ENCODE data around the gene UBA7. TPM values are rescaled to one million over a fixed set of nuclear protein-coding genes. Genes with fewer than 3 reads are reported as not detected.
A peak's percentile ranks its signal among the peaks of the same experiment; 100 is the strongest.

UBA7 gene, protein sequence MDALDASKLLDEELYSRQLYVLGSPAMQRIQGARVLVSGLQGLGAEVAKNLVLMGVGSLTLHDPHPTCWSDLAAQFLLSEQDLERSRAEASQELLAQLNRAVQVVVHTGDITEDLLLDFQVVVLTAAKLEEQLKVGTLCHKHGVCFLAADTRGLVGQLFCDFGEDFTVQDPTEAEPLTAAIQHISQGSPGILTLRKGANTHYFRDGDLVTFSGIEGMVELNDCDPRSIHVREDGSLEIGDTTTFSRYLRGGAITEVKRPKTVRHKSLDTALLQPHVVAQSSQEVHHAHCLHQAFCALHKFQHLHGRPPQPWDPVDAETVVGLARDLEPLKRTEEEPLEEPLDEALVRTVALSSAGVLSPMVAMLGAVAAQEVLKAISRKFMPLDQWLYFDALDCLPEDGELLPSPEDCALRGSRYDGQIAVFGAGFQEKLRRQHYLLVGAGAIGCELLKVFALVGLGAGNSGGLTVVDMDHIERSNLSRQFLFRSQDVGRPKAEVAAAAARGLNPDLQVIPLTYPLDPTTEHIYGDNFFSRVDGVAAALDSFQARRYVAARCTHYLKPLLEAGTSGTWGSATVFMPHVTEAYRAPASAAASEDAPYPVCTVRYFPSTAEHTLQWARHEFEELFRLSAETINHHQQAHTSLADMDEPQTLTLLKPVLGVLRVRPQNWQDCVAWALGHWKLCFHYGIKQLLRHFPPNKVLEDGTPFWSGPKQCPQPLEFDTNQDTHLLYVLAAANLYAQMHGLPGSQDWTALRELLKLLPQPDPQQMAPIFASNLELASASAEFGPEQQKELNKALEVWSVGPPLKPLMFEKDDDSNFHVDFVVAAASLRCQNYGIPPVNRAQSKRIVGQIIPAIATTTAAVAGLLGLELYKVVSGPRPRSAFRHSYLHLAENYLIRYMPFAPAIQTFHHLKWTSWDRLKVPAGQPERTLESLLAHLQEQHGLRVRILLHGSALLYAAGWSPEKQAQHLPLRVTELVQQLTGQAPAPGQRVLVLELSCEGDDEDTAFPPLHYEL
- total RNA-seq, result 10 to 100 TPM; 93.5 to 97.7 TPM

DNA sequence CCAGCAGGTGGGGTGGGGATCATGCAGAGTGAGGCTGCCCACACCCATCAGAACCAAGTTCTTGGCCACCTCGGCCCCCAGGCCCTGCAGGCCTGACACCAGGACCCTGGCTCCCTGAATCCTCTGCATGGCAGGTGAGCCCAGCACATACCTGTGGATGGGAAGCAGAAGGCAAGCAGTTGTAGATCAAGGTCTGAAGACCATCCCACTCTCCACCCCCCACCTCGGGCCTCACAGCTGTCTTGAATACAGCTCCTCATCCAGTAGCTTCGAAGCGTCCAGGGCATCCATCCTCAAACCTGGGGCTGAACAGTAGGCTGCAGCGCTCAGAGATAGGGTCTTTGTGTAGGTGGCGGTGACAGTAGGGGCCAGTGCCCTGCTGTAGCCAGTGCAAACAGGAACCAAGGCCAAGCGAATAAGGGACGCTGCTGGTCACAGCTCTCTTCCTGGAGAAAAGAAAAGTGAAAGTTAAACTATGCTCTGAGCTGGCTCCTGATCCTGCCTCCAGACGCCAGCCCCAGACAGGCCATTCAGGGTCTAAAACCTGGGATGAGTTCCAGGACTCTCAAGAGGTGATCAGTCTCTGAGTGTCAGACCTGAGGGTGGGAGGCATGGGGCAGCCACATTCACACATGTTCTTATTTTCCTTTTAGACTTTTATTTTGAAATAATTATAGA is at the start of gene UBA7:
UBA7 (minus strand) TSS at position 457 of the 678 bp plus-strand sequence; CDS start at position 291, 166 bp downstream.
- H3K9me3 Mint-ChIP-seq, result no peaks in the 10 kb centered on the region
- peak within 1 kb of the TSS; percentile 90 for H3K27ac Mint-ChIP-seq
- CTCF ChIA-PET, result interaction anchor here (0.6 to 2.3 kb wide), 6 partner anchors 8 to 141 kb away, joined by 3 to 21 read pairs (median 7); partner anchors contain the start of gene INKA1
- H3K4me1 Mint-ChIP-seq (ENCODE audit: low read depth), result peaks cover 18% of the 10 kb centered on the region
- peak within 1 kb of the TSS; percentile 96 for H3K4me3 Mint-ChIP-seq
- intact Hi-C loops (cut with micrococcal nuclease), result loop anchor here (1.0 kb wide), 2 partner anchors 10 to 27 kb away; partner anchors contain the start of genes INKA1 and IP6K1
- DNase-seq, result peak; percentile 55
- H3K27me3 Mint-ChIP-seq (ENCODE audit: low read depth), result no peaks in the 10 kb centered on the region
- peaks cover 3% of the 10 kb centered on the region for H3K36me3 Mint-ChIP-seq (ENCODE audit: low read depth)

DNA sequence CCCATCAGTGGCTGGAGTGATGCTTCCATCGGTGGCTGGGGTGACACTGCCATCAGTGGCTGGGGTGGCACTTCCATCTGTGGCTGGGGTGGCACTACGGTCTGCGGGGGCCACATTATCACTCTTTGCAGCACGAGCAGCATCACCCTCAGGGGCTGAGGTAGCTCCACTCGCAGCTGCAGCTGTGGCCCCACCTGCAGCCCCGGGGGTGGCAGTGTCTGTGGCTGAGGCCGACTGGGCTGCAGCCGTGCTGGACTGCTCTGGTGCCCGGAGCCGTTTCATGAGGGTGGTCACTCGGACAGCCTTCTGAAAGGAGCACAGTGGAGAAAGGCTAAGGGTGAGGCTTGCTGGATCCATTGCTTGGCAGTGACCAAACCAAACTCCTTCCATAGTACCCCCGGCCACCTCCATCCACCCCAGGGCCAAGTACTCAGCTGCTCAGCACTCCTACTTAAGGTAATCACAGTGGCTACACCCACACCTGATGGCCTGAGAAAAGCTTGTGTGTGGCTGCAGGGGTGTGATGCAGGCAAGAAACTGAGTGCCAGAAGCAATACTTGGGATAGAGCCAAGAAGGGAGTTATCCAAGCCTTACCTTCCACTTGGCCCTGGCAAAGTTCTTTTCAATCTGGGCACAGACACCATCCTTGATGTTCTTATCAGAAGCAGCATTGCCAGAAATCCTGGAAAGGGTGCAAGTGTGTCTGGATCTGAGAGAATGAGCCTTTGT is 46.0 kb upstream of the UBA7 start:
- H3K27me3 Mint-ChIP-seq (ENCODE audit: low read depth), result peaks cover 3% of the 10 kb centered on the region
- H3K9me3 Mint-ChIP-seq, result no peaks in the 10 kb centered on the region
- no peak overlapping the region for H3K27ac Mint-ChIP-seq
- H3K36me3 Mint-ChIP-seq (ENCODE audit: low read depth), result no peaks in the 10 kb centered on the region
- CTCF ChIA-PET, result interaction anchor here (1.4 kb wide), 1 partner anchor 20 kb away, joined by 4 read pairs; no protein-coding TSS in a partner anchor
- no peak overlapping the region for H3K4me3 Mint-ChIP-seq
- intact Hi-C loops (cut with micrococcal nuclease), result no loop called here
- DNase-seq, result no peak
- peaks cover 11% of the 10 kb centered on the region for H3K4me1 Mint-ChIP-seq (ENCODE audit: low read depth)

DNA sequence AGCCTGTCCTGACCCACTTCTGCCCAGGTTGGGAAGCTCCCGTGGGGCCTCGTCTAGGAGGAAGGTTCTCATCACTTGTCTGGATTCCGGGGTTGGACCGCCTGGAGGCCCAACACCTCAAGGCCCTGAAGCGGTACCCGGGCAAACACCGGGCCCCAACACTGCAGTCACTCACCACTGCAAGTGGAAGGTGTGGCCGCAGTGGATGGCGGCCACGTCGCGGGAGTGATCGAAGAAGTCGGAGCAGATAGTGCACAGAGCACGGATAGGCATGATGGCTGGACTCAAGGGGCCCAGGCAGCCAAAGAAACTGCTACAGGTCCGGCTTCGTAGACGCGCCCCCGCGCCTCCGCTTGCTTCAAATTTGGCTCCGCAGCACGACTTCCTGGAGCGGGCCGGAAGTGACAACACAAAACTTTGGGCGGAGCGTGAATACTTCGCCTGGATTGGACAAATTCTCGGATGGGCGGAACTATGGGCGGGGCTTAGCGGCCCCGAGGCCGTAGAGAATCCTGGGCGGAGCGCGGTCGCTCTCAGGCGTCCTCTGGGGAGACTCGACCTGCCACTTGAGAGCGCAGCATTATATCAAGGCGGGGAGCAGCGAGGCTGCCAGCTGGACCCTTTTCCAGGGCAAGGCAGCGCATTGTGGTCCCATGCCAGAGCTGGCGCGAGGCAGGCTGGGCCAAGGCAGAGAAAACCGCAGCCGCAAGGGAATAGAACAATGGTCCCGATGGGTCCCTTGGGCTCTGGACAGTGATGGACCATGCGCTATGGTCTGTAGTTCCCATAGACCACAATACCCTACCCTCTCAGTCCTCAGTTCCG is 42.6 kb upstream of the UBA7 start, which contains the start of gene TRAIP:
TRAIP (minus strand) TSS at position 384 of the 825 bp plus-strand sequence; CDS start at position 273, 111 bp downstream.
- Mint-ChIP-seq H3K27ac (peak within 1 kb of the TSS; percentile 65), H3K9me3 (no peaks in the 10 kb centered on the region), H3K36me3 (ENCODE audit: low read depth) (peaks cover 1% of the 10 kb centered on the region), H3K4me1 (ENCODE audit: low read depth) (peaks cover 13% of the 10 kb centered on the region), H3K27me3 (ENCODE audit: low read depth) (no peaks in the 10 kb centered on the region), H3K4me3 (peak within 1 kb of the TSS; percentile 94)
- CTCF ChIA-PET, result interaction anchor here (1.1 to 1.9 kb wide), 3 partner anchors 17 to 73 kb away, joined by 3 to 9 read pairs (median 4); partner anchors contain the start of gene MON1A
- intact Hi-C loops (cut with micrococcal nuclease), result loop anchor here (1.0 kb wide), 3 partner anchors 48 to 84 kb away; partner anchors contain the start of genes MON1A and RBM6
- DNase-seq, result peak; percentile 97

DNA sequence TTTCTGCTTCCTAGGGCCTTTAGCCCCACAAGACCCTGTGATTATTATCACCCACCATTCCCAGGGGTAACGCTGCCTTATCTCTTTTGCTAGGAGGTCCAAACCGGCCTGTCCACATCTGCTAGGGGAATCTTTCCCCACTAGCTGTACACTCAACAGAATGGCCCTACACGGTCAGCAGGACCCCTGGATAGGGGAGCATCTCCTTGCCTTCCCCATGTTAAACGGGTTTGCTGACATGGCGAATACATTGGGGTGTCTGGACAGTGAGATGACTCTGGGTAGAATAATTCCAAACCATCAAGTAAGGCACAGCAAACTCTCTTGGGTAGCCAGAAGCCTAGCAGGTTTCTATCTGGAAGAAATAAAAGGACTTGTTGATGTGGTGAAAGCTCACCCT is 41.9 kb upstream of the UBA7 start:
- Mint-ChIP-seq H3K36me3 (ENCODE audit: low read depth) (peaks cover 1% of the 10 kb centered on the region), H3K4me1 (ENCODE audit: low read depth) (peaks cover 13% of the 10 kb centered on the region), H3K9me3 (no peaks in the 10 kb centered on the region), H3K27me3 (ENCODE audit: low read depth) (no peaks in the 10 kb centered on the region), H3K27ac (no peak overlapping the region), H3K4me3 (peak overlapping the region; percentile 94)
- intact Hi-C loops (cut with micrococcal nuclease), result loop anchor here (1.0 kb wide), 2 partner anchors 74 to 85 kb away; partner anchors contain the start of genes MON1A and RBM6
- no peak for DNase-seq
- CTCF ChIA-PET, result interaction anchor here (0.6 to 1.9 kb wide), 4 partner anchors 16 to 759 kb away, joined by 3 to 9 read pairs (median 4); partner anchors contain the start of gene MON1A

DNA sequence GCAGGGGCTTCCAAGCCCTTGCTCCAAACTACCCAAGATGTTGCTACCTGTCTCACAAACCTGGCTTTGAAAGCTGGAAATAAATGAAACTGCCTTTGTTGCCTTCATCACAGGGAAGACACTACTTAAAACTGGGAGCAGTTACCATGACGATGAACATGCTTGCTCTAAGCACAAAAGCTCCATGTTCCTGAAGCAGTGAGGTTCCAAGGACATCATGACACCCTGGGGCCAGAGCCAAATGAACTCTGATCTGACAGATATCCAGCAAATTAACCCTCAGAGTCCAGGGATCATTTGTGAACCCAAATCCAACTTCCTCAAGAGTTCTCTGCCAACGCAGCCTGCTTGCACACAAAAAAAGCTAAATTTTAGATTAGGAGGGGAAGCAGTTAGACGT is 31.9 kb upstream of the UBA7 start:
- no peak overlapping the region for H3K4me3 Mint-ChIP-seq
- H3K27me3 Mint-ChIP-seq (ENCODE audit: low read depth), result no peaks in the 10 kb centered on the region
- no peak for DNase-seq
- CTCF ChIA-PET, result interaction anchor here (2.5 kb wide), 1 partner anchor 43 kb away, joined by 9 read pairs; the partner anchor contains the start of gene INKA1
- H3K36me3 Mint-ChIP-seq (ENCODE audit: low read depth), result peaks cover 16% of the 10 kb centered on the region
- H3K4me1 Mint-ChIP-seq (ENCODE audit: low read depth), result no peaks in the 10 kb centered on the region
- no peaks in the 10 kb centered on the region for H3K9me3 Mint-ChIP-seq
- intact Hi-C loops (cut with micrococcal nuclease), result no loop called here
- H3K27ac Mint-ChIP-seq, result no peak overlapping the region

DNA sequence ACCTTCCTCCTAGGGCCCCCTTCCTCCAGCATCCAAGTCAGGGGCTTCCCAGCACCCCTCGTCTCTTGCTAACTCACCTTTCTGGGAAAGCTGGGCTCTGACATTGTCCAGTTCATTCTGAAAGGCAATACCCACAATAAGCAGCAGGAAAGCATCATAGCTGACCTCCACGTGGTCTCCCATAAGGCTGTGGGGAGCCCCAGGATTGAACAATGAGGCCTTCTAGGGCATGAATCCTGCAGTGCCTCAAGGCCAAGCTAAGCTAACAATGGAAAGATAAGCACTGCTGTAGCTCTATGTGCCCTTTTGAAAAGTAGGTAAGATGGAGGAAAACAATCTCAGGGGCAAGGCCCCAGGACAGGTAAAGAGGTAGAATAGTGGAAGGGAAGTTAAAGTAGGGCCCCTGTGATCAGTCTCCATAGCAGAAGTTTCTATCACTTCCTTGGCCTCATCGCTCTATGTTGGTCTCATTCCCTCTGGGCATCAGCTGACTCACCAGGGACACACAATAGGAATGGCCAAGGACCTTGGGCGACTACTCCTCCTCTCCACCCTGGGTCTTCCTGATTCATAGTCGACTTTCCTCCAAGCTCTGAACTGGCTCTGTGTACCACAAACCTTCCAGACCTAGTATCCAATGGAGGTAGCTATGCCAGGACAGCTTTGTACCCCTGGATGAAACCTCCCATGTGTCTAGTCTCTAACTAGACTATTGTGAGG is 30.9 kb upstream of the UBA7 start:
- DNase-seq, result no peak
- no peak overlapping the region for H3K4me3 Mint-ChIP-seq
- H3K4me1 Mint-ChIP-seq (ENCODE audit: low read depth), result no peaks in the 10 kb centered on the region
- CTCF ChIA-PET, result interaction anchor here (0.6 to 2.5 kb wide), 2 partner anchors 42 to 149 kb away, joined by 3 to 9 read pairs; partner anchors contain the start of gene INKA1
- intact Hi-C loops (cut with micrococcal nuclease), result no loop called here
- H3K9me3 Mint-ChIP-seq, result no peaks in the 10 kb centered on the region
- H3K36me3 Mint-ChIP-seq (ENCODE audit: low read depth), result peaks cover 16% of the 10 kb centered on the region
- no peak overlapping the region for H3K27ac Mint-ChIP-seq
- no peaks in the 10 kb centered on the region for H3K27me3 Mint-ChIP-seq (ENCODE audit: low read depth)

DNA sequence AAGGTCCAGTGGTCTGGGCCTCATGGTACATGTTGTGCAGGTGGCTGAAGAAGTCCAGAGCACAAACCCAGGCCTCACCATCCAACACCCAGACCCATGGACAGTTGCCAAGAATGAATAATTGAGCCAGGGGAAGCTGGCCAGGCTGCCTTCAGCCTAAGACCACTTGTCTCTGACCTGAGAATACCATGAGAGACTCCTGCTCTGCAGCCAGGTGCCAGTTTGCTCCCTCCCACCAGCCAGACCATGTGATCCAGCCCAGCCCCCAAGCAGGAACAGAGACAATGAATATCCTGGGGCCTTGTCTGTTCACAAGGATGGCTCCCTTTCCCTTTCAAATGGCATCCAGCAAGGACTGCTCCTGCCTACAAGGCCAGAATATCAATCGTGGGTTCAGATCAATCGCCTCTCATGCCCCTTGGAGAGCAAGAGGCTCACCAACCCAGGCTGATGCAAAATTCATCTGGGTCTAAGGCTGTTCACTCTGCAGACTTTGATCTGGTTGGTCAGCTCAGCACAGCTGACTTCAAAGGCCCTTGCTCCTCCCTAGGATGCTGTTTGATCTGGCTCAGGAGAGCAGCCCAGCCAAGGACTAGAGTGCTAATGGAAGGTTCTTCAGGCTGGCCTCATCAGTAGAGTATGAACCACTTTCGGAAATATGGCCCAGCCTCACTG is 29.2 kb upstream of the UBA7 start:
- Mint-ChIP-seq H3K27ac (no peak overlapping the region), H3K36me3 (ENCODE audit: low read depth) (peaks cover 20% of the 10 kb centered on the region), H3K9me3 (no peaks in the 10 kb centered on the region), H3K4me3 (no peak overlapping the region), H3K4me1 (ENCODE audit: low read depth) (no peaks in the 10 kb centered on the region), H3K27me3 (ENCODE audit: low read depth) (no peaks in the 10 kb centered on the region)
- DNase-seq, result no peak
- intact Hi-C loops (cut with micrococcal nuclease), result no loop called here
- CTCF ChIA-PET, result interaction anchor here (1.2 kb wide), 1 partner anchor 41 kb away, joined by 3 read pairs; no protein-coding TSS in a partner anchor

DNA sequence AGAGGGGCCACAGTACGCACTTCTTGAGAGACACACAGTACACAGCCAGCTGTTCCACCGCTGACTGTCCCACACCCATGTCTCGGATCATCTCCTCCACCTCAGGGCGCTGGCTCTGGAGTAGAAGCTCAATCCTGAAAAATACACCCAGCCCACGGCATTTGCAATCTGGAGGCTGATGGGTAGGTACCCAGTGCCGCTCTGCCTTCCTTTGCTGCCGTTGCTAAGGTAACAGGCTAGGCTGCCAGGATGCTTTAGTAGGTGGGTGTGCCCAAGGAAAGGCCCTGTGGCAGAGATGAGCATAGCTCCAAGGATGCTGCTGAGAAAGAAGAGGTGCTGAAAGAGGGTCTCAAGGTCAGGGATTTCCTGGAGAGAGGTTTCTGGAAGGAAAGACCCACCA is 28.1 kb upstream of the UBA7 start:
- Mint-ChIP-seq H3K4me1 (ENCODE audit: low read depth) (no peaks in the 10 kb centered on the region), H3K27ac (no peak overlapping the region), H3K36me3 (ENCODE audit: low read depth) (peaks cover 16% of the 10 kb centered on the region), H3K4me3 (no peak overlapping the region), H3K27me3 (ENCODE audit: low read depth) (no peaks in the 10 kb centered on the region), H3K9me3 (no peaks in the 10 kb centered on the region)
- intact Hi-C loops (cut with micrococcal nuclease), result no loop called here
- CTCF ChIA-PET, result interaction anchor here (0.6 to 8.7 kb wide), 4 partner anchors 38 to 702 kb away, joined by 3 to 165 read pairs (median 3); partner anchors contain the start of genes CDHR4 and INKA1
- no peak for DNase-seq

DNA sequence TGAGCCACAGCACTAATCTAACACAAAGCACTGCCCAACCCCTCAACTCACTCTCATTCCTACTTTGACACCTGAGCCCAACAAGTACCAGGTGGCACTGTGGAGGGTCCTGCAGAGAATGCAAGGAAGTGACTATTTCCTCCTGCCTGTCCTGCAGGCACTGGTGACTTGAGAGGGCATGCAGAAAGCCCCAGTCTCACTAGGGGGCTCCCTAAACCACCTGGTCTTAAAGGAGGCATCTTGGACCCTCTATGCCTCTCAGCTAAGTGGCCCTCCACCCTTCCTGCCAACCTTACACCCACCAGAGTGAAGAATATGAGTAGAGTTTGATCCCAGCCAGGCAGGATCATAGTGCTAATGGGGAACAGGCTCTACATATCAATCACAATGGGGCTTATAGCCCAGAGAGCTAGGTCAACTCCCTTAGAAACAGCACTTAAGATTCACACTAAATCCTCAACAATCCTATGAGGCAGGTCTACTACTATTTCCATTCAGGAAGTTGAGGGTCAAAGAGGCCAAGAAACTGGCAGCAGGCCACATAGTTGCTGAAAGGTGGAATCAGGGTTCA is 27.5 kb upstream of the UBA7 start:
- H3K36me3 Mint-ChIP-seq (ENCODE audit: low read depth), result peaks cover 16% of the 10 kb centered on the region
- H3K4me1 Mint-ChIP-seq (ENCODE audit: low read depth), result no peaks in the 10 kb centered on the region
- DNase-seq, result peak; percentile 16
- CTCF ChIA-PET, result interaction anchor here (0.6 to 8.7 kb wide), 6 partner anchors 9 to 702 kb away, joined by 3 to 165 read pairs (median 3); partner anchors contain the start of genes CDHR4 and INKA1
- H3K27ac Mint-ChIP-seq, result no peak overlapping the region
- intact Hi-C loops (cut with micrococcal nuclease), result no loop called here
- no peak overlapping the region for H3K4me3 Mint-ChIP-seq
- no peaks in the 10 kb centered on the region for H3K9me3 Mint-ChIP-seq
- H3K27me3 Mint-ChIP-seq (ENCODE audit: low read depth), result no peaks in the 10 kb centered on the region
